Tibial artery (tissue), 4 donors: Measurements from ENCODE around the gene OPALIN.

Experiments
- DNase-seq, 2 donors: peaks; one replicate each; pipeline ENCODE4 v3.0.0-alpha.2; 2019
- H3K27ac ChIP-seq, 2 donors: fragments of 200-600 bp; sonication (generic) in 1 of 2; 1 replicate in 1 of 2; 2 replicates in 1 of 2; pipeline ENCODE4 v1.5.1; 2018 to 2019; ENCODE audit warnings: mild to moderate bottlenecking in 1 of 2
- H3K27me3 ChIP-seq, 2 donors: fragments of 200-600 bp; sonication (generic) in 1 of 2; one replicate each; pipeline versions ENCODE4 v1.5.1 to v1.6.0; 2016 to 2019
- H3K36me3 ChIP-seq, 3 donors: fragments of 200-600 bp; sonication (generic) in 2 of 3; one replicate each; pipeline ENCODE4 v1.5.1; 2016 to 2019; ENCODE audit warnings: mild to moderate bottlenecking in 2 of 3
- H3K4me1 ChIP-seq, 4 donors: fragments of 200-600 bp; sonication (generic) in 2 of 4; 1 replicate in 3 of 4; 2 replicates in 1 of 4; pipeline ENCODE4 v1.5.1; 2016 to 2019
- H3K4me3 ChIP-seq, 2 donors: fragments of 200-600 bp; sonication (generic) in 1 of 2; 1 replicate in 1 of 2; 2 replicates in 1 of 2; pipeline ENCODE4 v1.5.1; 2018 to 2019; ENCODE audit warnings: mild to moderate bottlenecking in 2 of 2
- H3K9me3 ChIP-seq, 3 donors: fragments of 200-600 bp; sonication (generic) in 1 of 3; one replicate each; pipeline ENCODE4 v1.5.1; 2016 to 2019
- intact Hi-C: fragments of 100-400 bp; cut with DNase I; formaldehyde crosslinking; loops from one replicate; pipeline ENCODE4 v1.15.0; 2023; ENCODE audit warnings: low total_unique reads
- TF ChIP-seq, protein P1 (sequence below), 2 experiments: fragments of 200-600 bp in 1 of 2; fragments of 450-650 bp in 1 of 2; IDR thresholded peaks; one replicate each; pipeline ENCODE4 v1.5.1; 2017 to 2019; ENCODE audit warnings: antibody characterized with exemption in 2 of 2, mild to moderate bottlenecking in 1 of 2, moderate library complexity in 1 of 2

Gene OPALIN

DNA sequence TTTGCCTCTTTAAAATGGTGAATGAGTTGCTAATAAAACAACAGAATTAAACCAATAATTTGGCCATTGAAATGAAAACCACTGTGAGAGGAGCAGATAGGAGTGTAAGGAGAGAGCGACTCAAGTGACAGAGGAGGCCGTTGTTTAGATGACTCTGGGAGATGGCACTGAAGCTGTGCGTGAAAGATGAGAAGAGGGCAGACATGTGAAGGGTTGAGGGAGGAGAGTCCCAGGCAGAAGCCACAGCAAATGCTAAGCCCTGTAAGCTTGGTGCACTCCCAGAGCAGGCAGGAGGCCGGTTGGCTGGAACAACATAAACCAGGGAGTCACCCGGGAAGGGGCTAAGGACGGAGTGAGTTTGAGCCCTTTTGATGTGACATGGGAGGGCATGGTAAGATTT, 814 bp upstream of the OPALIN start:
- Histone ChIP-seq H3K4me3 (no peak overlapping the region), H3K27ac (no peak overlapping the region)

DNA sequence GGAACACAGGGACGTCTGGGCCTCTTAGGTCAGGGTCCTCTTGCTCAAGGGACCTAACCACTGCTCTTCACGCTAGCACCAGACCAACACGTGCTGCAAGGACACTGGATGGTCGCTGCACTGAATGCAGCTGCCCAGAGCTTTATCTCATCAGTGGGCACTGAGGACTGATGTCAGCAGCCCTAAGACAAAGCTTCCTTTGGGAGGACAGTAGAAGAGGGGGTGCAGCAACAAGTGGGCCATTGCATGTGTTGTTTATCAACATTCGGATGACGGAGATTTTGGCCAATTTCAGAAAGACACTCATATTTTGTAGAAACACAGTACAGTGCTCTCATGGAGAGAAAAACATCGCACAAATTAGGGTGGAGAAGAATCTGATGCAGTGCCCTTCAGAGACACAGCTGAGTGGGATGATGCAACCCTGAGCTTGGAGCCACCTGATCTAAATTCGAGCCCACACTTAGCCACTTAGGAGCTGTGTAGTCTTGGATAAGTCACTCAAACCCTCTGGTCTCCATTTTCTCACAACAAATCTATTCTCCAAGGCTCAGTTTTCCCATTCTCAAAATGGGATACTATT, 1.7 kb downstream of the OPALIN start:
- Histone ChIP-seq H3K27ac (no peak overlapping the region), H3K4me3 (no peak overlapping the region), H3K9me3 (no peaks in the 10 kb centered on the region), H3K4me1 (no peaks in the 10 kb centered on the region), H3K27me3 (peaks cover 0 to 25% of the 10 kb centered on the region in 2 donors), H3K36me3 (no peaks in the 10 kb centered on the region)
- TF ChIP-seq, protein P1, sequence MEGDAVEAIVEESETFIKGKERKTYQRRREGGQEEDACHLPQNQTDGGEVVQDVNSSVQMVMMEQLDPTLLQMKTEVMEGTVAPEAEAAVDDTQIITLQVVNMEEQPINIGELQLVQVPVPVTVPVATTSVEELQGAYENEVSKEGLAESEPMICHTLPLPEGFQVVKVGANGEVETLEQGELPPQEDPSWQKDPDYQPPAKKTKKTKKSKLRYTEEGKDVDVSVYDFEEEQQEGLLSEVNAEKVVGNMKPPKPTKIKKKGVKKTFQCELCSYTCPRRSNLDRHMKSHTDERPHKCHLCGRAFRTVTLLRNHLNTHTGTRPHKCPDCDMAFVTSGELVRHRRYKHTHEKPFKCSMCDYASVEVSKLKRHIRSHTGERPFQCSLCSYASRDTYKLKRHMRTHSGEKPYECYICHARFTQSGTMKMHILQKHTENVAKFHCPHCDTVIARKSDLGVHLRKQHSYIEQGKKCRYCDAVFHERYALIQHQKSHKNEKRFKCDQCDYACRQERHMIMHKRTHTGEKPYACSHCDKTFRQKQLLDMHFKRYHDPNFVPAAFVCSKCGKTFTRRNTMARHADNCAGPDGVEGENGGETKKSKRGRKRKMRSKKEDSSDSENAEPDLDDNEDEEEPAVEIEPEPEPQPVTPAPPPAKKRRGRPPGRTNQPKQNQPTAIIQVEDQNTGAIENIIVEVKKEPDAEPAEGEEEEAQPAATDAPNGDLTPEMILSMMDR (IDR thresholded peaks at IDR 0.05), result no peak
- DNase-seq, result no peak
- intact Hi-C loops, result no loop called here

More for the DNA sequence above, 814 bp upstream of the OPALIN start:
- TF ChIP-seq, protein P1 (IDR thresholded peaks at IDR 0.05), result no peak
- Histone ChIP-seq H3K27me3 (peaks cover 0 to 17% of the 10 kb centered on the region in 2 donors), H3K4me1 (no peaks in the 10 kb centered on the region), H3K9me3 (no peaks in the 10 kb centered on the region), H3K36me3 (no peaks in the 10 kb centered on the region)
- DNase-seq, result no peak
- intact Hi-C loops, result no loop called here

DNA sequence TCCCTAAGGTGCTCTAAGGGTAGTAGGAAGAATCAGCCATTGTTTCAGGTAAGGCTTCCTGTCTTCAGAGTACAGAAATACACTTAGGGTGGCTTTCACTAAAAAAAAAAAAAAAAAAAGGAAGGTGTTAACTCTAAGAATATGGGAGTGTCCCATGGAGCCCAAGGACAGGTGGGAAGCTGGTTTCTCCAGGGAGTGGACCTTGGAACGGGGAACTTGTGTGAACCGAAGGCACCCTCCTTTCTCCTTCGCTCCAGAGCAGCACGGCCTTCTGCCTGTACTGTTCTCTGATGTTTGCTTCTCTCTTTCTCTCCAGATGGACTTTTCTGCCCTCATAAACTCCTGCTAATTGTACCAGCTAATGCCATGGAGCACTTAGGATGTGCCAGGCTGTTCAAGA, 6.2 kb downstream of the OPALIN start:
- no peaks in the 10 kb centered on the region for H3K36me3 ChIP-seq
- TF ChIP-seq, protein P1 (IDR thresholded peaks at IDR 0.05), result no peak
- intact Hi-C loops, result no loop called here
- DNase-seq, result no peak
- H3K4me3 ChIP-seq, result no peak overlapping the region
- no peaks in the 10 kb centered on the region for H3K9me3 ChIP-seq
- H3K27ac ChIP-seq, result no peak overlapping the region
- H3K27me3 ChIP-seq, result peaks cover 0 to 25% of the 10 kb centered on the region in 2 donors
- no peaks in the 10 kb centered on the region for H3K4me1 ChIP-seq

DNA sequence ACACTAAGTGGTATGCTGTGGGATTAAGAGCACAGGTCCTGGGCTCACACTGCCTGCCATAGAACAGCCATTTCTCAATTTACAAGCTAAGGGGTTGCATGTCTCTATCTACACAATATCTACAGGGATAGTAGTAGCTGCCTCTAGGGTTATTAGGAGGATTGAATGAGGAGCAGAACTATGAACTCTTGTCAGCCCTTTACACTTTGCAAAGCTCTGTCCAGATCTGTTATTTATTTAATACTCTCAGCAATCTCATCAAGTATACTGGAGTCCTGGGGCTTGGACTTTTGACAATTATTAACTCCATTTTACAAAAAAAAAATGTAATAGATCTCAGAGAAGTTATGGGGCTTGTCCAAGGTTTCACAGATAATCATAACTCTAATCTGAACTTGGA, 6.8 kb downstream of the OPALIN start:
- Histone ChIP-seq H3K27ac (no peak overlapping the region), H3K4me3 (no peak overlapping the region)
- intact Hi-C loops, result no loop called here

DNA sequence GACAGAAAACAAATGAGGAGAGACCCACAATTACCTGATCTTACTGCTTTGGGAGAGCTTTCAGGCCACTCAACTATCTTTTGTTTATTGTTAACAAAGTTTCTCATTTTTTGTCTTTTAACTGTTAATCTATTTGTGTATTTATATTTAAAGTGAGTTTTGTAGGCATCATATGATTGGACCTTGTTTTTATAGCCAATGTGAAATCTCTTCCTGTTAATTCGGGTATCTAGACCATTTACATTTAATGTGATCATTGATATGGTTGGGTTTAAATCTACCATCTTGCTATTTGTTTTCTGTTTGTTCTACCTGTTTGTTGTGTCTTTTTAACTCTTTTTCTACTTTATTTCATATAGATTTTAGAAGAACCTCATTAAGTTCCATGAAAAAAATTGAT, 12.5 kb downstream of the OPALIN start:
- intact Hi-C loops, result no loop called here
- Histone ChIP-seq H3K9me3 (peaks cover 0 to 5% (median 0%) of the 10 kb centered on the region in 3 donors), H3K4me1 (no peaks in the 10 kb centered on the region), H3K4me3 (no peak overlapping the region), H3K27ac (no peak overlapping the region), H3K36me3 (no peaks in the 10 kb centered on the region), H3K27me3 (peaks cover 0 to 2% of the 10 kb centered on the region in 2 donors)
- TF ChIP-seq, protein P1 (IDR thresholded peaks at IDR 0.05), result no peak
- DNase-seq, result no peak

More for the DNA sequence above, 6.8 kb downstream of the OPALIN start:
- DNase-seq, result no peak
- Histone ChIP-seq H3K27me3 (peaks cover 0 to 20% of the 10 kb centered on the region in 2 donors), H3K4me1 (no peaks in the 10 kb centered on the region), H3K36me3 (no peaks in the 10 kb centered on the region), H3K9me3 (no peaks in the 10 kb centered on the region)
- TF ChIP-seq, protein P1 (IDR thresholded peaks at IDR 0.05), result no peak

DNA sequence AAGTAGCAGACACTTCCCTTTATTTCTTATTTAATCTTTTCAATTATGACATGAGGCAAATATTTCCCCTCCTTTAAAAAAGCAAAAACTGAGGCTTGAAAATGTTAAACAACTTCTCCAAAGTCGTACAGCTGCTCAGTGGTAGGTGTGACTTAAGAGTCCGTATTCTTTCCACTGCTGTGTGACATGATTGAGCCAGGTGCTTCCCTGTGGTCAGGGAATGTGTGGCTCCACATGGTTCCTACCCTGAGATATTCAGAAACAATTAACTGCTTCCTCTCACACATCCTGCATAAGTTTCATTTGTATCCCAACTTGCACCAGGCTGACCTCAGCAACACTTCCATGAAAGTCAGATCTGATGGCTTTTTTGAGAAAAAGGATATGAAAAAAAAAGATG, 13.6 kb downstream of the OPALIN start:
- TF ChIP-seq, protein P1 (IDR thresholded peaks at IDR 0.05), result no peak
- H3K27ac ChIP-seq, result no peak overlapping the region
- no peak for DNase-seq
- H3K4me3 ChIP-seq, result no peak overlapping the region
- peaks cover 0 to 2% of the 10 kb centered on the region in 2 donors for H3K27me3 ChIP-seq
- H3K9me3 ChIP-seq, result peaks cover 0 to 5% (median 0%) of the 10 kb centered on the region in 3 donors
- no peaks in the 10 kb centered on the region for H3K36me3 ChIP-seq
- no peaks in the 10 kb centered on the region for H3K4me1 ChIP-seq
- intact Hi-C loops, result no loop called here
